D721Med (cell line): ENCODE data around the gene ANKRD6.

Experiments
- DNase-seq: peaks from one replicate; pipeline ENCODE4 v3.0.0; 2011; ENCODE audit warnings: low spot score; ENCODE audit not compliant: insufficient read length
- FAIRE-seq: peaks from 2 replicates; lab custom pipeline; 2011; peaks lifted over from hg19 to GRCh38; lab: Jason Lieb, UNC
- TF ChIP-seq, protein P1 (sequence below): IDR thresholded peaks from 2 replicates; pipeline ENCODE4 v1.5.1; 2012; ENCODE audit warnings: mild to moderate bottlenecking, control low read depth; ENCODE audit not compliant: insufficient read depth; ENCODE audit errors: missing control alignments

The ANKRD6 gene

GRCh38 chr6:89452281-89452680 lies 19.3 kb downstream of the ANKRD6 start:
- DNase-seq, result no peak
- no peak for FAIRE-seq
- TF ChIP-seq, protein P1, sequence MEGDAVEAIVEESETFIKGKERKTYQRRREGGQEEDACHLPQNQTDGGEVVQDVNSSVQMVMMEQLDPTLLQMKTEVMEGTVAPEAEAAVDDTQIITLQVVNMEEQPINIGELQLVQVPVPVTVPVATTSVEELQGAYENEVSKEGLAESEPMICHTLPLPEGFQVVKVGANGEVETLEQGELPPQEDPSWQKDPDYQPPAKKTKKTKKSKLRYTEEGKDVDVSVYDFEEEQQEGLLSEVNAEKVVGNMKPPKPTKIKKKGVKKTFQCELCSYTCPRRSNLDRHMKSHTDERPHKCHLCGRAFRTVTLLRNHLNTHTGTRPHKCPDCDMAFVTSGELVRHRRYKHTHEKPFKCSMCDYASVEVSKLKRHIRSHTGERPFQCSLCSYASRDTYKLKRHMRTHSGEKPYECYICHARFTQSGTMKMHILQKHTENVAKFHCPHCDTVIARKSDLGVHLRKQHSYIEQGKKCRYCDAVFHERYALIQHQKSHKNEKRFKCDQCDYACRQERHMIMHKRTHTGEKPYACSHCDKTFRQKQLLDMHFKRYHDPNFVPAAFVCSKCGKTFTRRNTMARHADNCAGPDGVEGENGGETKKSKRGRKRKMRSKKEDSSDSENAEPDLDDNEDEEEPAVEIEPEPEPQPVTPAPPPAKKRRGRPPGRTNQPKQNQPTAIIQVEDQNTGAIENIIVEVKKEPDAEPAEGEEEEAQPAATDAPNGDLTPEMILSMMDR, result no peak

- FAIRE-seq (no peak), DNase-seq (no peak)
- TF ChIP-seq, protein P1, result no peak
Measured at GRCh38 chr6:89454300-89454699, 21.3 kb downstream of the ANKRD6 start.

DNA sequence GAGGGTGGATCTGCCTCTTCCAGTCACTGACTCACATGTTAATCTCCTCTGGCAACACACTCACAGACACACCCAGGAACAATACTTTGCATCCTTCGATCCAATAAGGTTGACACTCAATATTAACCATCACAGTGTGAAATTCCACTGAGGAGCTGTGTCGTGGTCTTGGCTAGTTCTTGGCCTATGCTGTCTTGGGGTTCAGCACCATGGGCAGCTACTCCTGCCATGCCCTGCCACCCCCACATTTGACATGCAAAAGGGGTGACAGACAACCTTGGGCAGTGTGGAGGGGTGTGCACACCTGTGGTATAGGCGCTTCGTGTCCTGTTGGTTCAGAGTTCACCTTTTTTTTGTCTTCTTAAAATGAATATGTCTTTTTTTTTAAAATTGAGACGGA lies 25.8 kb downstream of the ANKRD6 start:
- TF ChIP-seq, protein P1, result no peak
- no peak for FAIRE-seq

DNA sequence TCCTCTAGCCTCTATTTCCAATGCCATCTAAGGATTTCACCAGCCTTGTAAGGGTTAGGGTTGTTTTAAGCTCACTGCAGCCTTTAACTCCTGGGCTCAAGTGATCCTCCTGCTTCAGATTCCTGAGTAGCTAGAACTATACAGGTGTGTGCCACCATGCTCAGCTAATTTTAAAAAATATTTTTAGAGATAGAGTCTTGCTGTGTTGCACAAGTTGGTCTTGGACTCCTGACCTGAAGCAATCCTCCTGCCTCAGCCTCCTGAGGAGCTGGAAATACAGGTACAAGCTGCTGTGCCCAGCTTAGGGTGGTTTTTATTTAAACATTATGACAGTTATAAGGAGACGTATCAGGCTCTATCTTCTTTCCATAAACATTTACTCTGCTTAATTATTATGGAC lies 26.5 kb downstream of the ANKRD6 start:
- no peak for FAIRE-seq
- no peak for DNase-seq
- TF ChIP-seq, protein P1, result no peak

More for the DNA sequence above, 25.8 kb downstream of the ANKRD6 start:
- DNase-seq, result no peak

DNA sequence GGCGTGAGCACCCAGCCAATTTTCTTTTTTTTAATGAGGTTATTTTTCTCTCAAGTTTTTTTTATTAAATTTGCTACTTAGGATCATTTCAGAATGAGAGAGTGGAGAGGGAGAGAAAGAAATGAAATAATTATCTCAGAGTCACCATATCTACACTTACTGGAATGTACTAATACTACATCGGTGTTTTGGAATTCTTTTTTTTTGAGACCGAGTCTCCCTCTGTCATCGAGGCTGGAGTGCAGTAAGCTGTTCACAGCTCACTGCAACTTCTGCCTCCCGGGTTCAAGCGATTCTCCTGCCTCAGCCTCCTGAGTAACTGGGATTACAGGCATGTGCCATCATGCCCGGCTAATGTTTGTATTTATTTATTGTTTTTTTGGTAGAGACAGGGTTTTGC lies 27.8 kb downstream of the ANKRD6 start:
- TF ChIP-seq, protein P1, result no peak
- DNase-seq, result no peak
- FAIRE-seq, result no peak

DNA sequence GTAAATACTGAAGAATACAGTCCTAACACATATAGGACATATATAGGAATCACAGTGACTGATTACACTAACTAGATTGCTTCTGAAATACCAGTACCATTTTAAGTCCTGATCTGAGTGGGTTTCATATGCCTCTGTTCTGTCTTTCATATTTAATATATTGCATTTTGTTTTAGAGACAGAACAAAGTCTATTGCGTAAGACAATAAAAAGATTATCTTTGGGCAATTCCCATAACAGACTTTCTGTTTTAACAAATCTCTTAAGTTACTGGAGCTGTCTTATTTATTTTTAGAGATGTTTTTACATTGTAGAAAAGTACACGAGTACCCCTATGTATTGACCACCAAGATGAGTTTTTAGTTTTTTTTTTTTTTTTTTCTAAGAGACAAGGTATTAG lies 29.6 kb downstream of the ANKRD6 start:
- FAIRE-seq (no peak), DNase-seq (no peak)
- TF ChIP-seq, protein P1, result no peak

DNA sequence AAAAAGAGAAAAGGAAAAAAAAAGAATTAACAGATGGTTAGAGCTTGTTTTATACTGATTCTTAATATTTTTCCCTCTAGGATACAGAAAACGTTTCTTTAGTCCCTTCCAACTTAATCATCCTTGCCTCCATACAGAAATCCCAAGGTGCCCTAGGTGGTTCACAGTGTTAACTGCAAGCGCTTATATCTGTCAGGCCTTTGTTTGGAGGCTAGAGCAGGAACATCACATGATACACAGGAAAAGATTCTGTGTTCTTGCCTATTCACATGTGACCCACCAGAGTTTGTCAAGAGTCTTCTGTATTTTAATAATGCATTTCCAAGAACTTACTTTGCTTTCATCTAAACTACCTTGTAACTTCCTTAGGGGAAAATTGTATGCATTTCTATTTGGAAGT lies 31.3 kb downstream of the ANKRD6 start:
- FAIRE-seq (no peak), DNase-seq (no peak)
- TF ChIP-seq, protein P1, result no peak
